HepG2 (cell line): ENCODE data around the gene PRM3. TPM values are rescaled to one million over a fixed set of nuclear protein-coding genes. Genes with fewer than 3 reads are reported as not detected.
A peak's percentile ranks its signal among the peaks of the same experiment; 100 is the strongest.

ENCODE experiments used
- HMG20B ChIP-seq: conservative IDR thresholded peaks from 2 replicates; pipeline ENCODE4 v1.6.1; 2016; ENCODE audit warnings: missing genetic modification reagents, missing compliant biosample characterization
- POLR2A ChIP-seq, 2 experiments: IDR thresholded peaks; 2 replicates each; pipeline ENCODE4 v1.6.1; 2011; ENCODE audit warnings: low read depth in 2 of 2, low read length in 2 of 2, mild to moderate bottlenecking in 1 of 2, moderate library complexity in 1 of 2; ENCODE audit not compliant: insufficient read depth in 1 of 2
- REL ChIP-seq: sonication (generic); formaldehyde crosslinking; conservative IDR thresholded peaks from 2 replicates; pipeline ENCODE4 v1.8.0; 2022; ENCODE audit warnings: mild to moderate bottlenecking, missing genetic modification reagents, moderate library complexity
- WIZ ChIP-seq: sonication (generic); formaldehyde crosslinking; IDR thresholded peaks from 2 replicates; pipeline ENCODE4 v1.5.1; 2020; ENCODE audit warnings: mild to moderate bottlenecking, missing genetic modification reagents
- ZBTB26 ChIP-seq: IDR thresholded peaks from 2 replicates; pipeline ENCODE4 v1.6.1; 2016; ENCODE audit warnings: missing compliant biosample characterization, missing genetic modification reagents, borderline replicate concordance
- ZNF552 ChIP-seq: sonication (generic); formaldehyde crosslinking; IDR thresholded peaks from 2 replicates; pipeline ENCODE4 v1.9.0; 2022; ENCODE audit warnings: missing genetic modification reagents, mild to moderate bottlenecking, borderline replicate concordance
- ZNF777 ChIP-seq: sonication (generic); formaldehyde crosslinking; IDR thresholded peaks from 2 replicates; pipeline ENCODE4 v1.4.0; 2020; ENCODE audit warnings: missing genetic modification reagents
- polyA plus RNA-seq, 8 experiments: library from polyadenylated mRNA; depleted of rRNA in 3 of 8; stranded (reverse) in 7 of 8; unstranded in 1 of 8; fragments of >200 nt; fragmentation: Illumina TruSeq in 4 of 8; extraction: Trizol in 4 of 8; gene quantifications; 2 replicates each; pipeline versions ENCODE4 v1.2.1 to v1.2.3, GENCODE V29; 2011 to 2016; ENCODE audit warnings: low read depth in 4 of 8, missing spikeins in 1 of 8, mixed read lengths in 1 of 8; ENCODE audit not compliant: insufficient read depth in 1 of 8
- total RNA-seq, 5 experiments: library from RNA; depleted of rRNA; stranded (reverse); fragments of >200 nt; fragmentation: Illumina TruSeq; extraction: Trizol; gene quantifications; 2 replicates each; pipeline ENCODE4 v1.2.3, GENCODE V29; 2016; ENCODE audit warnings: low read depth in 1 of 5
- TF ChIP-seq, protein P1 (sequence below): sonication (generic); formaldehyde crosslinking; IDR thresholded peaks from 2 replicates; pipeline ENCODE4 v1.4.0; 2020; ENCODE audit warnings: mild to moderate bottlenecking, missing genetic modification reagents
- TF ChIP-seq, protein P2 (sequence below): sonication (generic); formaldehyde crosslinking; IDR thresholded peaks from 2 replicates; pipeline ENCODE4 v1.4.0; 2020; ENCODE audit warnings: missing genetic modification reagents, borderline replicate concordance
- TF ChIP-seq, protein P3 (sequence below): sonication (generic); formaldehyde crosslinking; IDR thresholded peaks from 2 replicates; pipeline ENCODE4 v1.4.0; 2020; ENCODE audit warnings: missing genetic modification reagents

PRM3 gene
- total and polyA plus RNA-seq, 2 of the 13 experiments (the other 11 are each of a cell fraction or from before 2014, with no cell fraction given): not detected

DNA sequence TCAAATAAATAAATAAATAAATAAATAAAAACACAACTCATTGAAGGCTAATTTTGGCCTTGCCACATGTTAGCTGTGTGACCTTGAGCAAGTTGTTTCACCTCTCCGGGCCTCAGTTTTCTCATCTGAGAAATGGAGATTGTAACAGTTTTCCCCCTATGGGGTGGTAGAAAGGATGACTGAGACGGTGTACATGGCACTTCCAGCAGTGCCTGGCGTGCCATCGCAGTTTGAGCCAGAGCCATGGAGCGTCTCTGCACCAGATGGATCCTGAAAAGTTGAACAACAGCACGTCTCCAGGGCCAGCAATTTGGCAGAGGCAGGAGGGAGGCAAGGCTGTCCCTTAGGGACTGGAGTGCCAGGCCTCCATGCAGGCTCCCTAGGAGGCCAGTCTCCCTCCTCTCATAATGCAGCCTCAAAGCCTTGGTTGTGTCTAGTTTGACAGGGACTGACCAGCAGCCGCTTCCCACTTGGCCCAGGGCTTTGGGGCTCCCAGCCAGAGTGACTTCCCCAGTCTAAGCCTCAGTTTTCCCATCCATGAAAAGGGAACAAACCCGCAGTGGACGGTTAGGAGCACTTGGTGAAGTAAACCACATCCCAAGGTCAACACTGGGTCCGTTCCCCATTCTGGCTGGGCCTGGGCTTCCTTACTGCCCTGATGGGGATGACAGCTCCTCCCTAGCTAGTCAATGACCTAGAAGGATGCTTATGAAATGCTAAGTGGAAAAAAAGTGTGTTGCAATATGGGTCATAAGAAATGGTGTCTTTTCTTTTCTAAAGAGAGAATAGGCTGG is 36.8 kb downstream of the PRM3 start (continued):
- TF ChIP-seq, protein P1, sequence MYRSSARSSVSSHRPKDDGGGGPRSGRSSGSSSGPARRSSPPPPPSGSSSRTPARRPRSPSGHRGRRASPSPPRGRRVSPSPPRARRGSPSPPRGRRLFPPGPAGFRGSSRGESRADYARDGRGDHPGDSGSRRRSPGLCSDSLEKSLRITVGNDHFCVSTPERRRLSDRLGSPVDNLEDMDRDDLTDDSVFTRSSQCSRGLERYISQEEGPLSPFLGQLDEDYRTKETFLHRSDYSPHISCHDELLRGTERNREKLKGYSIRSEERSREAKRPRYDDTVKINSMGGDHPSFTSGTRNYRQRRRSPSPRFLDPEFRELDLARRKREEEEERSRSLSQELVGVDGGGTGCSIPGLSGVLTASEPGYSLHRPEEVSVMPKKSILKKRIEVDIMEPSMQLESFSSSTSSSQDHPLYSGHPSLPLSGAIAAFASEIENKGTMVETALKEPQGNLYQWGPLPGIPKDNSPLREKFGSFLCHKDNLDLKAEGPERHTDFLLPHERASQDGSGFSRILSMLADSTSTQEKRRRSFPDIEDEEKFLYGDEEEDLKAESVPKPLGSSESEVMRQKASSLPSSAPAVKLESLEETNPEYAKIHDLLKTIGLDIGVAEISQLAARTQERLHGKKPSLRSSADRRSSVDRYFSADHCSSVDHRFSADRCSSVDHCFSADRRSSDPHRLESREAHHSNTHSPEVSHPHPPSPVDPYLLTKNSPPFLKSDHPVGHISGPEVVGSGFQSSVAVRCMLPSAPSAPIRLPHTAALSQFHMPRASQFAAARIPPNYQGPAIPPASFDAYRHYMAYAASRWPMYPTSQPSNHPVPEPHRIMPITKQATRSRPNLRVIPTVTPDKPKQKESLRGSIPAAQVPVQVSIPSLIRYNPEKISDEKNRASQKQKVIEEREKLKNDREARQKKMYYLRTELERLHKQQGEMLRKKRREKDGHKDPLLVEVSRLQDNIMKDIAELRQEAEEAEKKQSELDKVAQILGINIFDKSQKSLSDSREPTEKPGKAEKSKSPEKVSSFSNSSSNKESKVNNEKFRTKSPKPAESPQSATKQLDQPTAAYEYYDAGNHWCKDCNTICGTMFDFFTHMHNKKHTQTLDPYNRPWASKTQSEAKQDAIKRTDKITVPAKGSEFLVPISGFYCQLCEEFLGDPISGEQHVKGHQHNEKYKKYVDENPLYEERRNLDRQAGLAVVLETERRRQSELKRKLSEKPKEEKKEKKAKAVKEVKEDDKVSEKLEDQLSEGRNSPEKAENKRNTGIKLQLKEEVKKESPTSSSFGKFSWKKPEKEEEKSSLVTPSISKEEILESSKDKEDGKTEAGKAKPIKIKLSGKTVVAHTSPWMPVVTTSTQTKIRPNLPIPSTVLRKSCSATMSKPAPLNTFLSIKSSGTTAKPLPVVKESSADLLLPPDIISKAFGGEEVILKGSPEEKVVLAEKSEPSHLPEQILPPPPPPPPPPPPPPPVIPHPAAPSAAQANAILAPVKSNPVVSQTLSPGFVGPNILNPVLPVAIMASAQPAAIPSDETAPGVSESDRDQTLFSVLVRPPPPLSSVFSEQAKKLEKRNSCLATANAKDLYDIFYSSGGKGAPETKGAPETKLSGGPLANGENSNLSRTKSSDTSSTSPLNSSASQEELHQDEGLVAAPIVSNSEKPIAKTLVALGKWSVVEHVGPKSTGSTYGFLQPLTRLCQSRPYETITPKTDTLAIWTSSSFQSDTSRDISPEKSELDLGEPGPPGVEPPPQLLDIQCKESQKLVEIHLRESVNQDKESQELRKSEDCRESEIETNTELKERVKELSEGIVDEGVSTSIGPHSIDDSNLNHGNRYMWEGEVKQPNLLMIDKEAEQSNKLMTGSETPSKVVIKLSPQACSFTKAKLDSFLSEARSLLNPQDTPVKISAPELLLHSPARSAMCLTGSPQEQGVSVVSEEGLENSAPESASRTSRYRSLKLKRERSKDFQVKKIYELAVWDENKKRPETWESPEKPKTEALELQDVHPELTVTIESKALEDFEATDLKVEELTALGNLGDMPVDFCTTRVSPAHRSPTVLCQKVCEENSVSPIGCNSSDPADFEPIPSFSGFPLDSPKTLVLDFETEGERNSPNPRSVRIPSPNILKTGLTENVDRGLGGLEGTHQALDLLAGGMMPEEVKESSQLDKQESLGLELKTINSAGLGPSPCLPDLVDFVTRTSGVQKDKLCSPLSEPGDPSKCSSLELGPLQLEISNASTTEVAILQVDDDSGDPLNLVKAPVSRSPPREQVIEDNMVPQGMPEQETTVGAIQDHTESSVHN: 0 out of 2 replicates have a peak, but pooled peaks have one; percentile 40
- TF ChIP-seq ZNF552 (CRISPR knock-in tag) (0 out of 2 replicates have a peak, but pooled peaks have one; percentile 14), ZBTB26 (CRISPR knock-in tag) (no peak), ZNF777 (CRISPR knock-in tag) (no peak), WIZ (CRISPR knock-in tag) (no peak), HMG20B (CRISPR knock-in tag) (no peak), POLR2A (IDR thresholded peaks at IDR 0.05; ENCODE audit: insufficient read depth in 1 of 2, low read depth in 2 of 2, low read length in 2 of 2) (no peak), REL (CRISPR knock-in tag) (no peak)
- TF ChIP-seq, protein P2, sequence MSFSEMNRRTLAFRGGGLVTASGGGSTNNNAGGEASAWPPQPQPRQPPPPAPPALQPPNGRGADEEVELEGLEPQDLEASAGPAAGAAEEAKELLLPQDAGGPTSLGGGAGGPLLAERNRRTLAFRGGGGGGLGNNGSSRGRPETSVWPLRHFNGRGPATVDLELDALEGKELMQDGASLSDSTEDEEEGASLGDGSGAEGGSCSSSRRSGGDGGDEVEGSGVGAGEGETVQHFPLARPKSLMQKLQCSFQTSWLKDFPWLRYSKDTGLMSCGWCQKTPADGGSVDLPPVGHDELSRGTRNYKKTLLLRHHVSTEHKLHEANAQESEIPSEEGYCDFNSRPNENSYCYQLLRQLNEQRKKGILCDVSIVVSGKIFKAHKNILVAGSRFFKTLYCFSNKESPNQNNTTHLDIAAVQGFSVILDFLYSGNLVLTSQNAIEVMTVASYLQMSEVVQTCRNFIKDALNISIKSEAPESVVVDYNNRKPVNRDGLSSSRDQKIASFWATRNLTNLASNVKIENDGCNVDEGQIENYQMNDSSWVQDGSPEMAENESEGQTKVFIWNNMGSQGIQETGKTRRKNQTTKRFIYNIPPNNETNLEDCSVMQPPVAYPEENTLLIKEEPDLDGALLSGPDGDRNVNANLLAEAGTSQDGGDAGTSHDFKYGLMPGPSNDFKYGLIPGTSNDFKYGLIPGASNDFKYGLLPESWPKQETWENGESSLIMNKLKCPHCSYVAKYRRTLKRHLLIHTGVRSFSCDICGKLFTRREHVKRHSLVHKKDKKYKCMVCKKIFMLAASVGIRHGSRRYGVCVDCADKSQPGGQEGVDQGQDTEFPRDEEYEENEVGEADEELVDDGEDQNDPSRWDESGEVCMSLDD (CRISPR knock-in tag): no peak
- TF ChIP-seq, protein P3, sequence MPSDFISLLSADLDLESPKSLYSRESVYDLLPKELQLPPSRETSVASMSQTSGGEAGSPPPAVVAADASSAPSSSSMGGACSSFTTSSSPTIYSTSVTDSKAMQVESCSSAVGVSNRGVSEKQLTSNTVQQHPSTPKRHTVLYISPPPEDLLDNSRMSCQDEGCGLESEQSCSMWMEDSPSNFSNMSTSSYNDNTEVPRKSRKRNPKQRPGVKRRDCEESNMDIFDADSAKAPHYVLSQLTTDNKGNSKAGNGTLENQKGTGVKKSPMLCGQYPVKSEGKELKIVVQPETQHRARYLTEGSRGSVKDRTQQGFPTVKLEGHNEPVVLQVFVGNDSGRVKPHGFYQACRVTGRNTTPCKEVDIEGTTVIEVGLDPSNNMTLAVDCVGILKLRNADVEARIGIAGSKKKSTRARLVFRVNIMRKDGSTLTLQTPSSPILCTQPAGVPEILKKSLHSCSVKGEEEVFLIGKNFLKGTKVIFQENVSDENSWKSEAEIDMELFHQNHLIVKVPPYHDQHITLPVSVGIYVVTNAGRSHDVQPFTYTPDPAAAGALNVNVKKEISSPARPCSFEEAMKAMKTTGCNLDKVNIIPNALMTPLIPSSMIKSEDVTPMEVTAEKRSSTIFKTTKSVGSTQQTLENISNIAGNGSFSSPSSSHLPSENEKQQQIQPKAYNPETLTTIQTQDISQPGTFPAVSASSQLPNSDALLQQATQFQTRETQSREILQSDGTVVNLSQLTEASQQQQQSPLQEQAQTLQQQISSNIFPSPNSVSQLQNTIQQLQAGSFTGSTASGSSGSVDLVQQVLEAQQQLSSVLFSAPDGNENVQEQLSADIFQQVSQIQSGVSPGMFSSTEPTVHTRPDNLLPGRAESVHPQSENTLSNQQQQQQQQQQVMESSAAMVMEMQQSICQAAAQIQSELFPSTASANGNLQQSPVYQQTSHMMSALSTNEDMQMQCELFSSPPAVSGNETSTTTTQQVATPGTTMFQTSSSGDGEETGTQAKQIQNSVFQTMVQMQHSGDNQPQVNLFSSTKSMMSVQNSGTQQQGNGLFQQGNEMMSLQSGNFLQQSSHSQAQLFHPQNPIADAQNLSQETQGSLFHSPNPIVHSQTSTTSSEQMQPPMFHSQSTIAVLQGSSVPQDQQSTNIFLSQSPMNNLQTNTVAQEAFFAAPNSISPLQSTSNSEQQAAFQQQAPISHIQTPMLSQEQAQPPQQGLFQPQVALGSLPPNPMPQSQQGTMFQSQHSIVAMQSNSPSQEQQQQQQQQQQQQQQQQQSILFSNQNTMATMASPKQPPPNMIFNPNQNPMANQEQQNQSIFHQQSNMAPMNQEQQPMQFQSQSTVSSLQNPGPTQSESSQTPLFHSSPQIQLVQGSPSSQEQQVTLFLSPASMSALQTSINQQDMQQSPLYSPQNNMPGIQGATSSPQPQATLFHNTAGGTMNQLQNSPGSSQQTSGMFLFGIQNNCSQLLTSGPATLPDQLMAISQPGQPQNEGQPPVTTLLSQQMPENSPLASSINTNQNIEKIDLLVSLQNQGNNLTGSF (CRISPR knock-in tag): no peak
